ENCODE data around the gene ABI1.

DNA sequence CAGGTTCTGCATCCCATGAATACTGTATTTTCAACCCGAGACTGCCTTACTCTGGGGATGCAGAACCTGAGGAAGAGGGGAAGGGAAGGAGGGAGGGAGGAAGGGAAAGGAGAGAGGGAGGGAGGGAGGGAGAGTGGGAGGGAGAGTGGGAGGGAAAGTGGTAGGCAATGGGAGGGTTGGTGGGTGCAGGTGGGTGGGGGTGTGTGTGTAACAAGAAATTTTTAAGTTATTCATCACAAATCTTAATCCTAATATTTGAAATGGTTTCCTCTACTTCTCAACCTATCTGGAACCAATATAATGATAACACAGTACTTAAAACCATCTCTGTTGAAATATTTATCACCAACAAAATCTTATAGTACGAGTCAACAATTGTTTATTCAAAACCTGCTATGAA lies 95.2 kb downstream of the ABI1 start:
- TF ChIP-seq CTCF (conservative IDR thresholded peaks at IDR 0.05; ENCODE audit: low read length) = no peak
- no peak for TF ChIP-seq EZH2phosphoT487 (IDR thresholded peaks at IDR 0.05; ENCODE audit: borderline replicate concordance, low read depth, low read length)

Measured in OCI-LY7 (cell line).